Astrocyte (in vitro differentiated cells and primary cell): ENCODE results near the gene LNPK.

ENCODE experiments used
- EZH2 ChIP-seq: IDR thresholded peaks from 2 replicates; pipeline ENCODE4 v1.6.1; 2012; ENCODE audit warnings: mild to moderate bottlenecking, low read length, inconsistent platforms; ENCODE audit not compliant: insufficient read depth
- TF ChIP-seq, protein P1 (sequence below): IDR thresholded peaks from 2 replicates; pipeline ENCODE4 v1.5.1; 2011; ENCODE audit warnings: low read depth, mild to moderate bottlenecking, inconsistent platforms, low read length, moderate library complexity; ENCODE audit not compliant: insufficient read depth

DNA sequence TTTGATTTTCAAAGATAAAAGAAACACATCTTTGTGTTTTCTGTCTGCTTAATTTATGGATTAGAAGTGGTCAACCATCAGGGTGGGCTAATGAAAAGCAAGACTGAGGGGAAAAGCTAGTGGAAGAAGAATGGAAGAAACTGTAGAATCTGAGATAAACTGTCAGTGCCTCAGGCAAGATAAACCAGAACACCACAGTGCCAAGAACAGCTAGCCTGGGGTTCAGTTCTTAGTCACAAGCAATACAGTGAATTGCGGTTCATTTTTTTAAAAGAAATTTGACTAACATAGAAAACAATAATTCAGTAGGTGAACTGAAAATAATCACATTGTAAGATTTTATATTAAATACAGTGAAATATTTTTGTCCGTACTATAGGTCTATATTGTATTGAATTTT lies 22.0 kb upstream of the LNPK start:
- TF ChIP-seq, protein P1, sequence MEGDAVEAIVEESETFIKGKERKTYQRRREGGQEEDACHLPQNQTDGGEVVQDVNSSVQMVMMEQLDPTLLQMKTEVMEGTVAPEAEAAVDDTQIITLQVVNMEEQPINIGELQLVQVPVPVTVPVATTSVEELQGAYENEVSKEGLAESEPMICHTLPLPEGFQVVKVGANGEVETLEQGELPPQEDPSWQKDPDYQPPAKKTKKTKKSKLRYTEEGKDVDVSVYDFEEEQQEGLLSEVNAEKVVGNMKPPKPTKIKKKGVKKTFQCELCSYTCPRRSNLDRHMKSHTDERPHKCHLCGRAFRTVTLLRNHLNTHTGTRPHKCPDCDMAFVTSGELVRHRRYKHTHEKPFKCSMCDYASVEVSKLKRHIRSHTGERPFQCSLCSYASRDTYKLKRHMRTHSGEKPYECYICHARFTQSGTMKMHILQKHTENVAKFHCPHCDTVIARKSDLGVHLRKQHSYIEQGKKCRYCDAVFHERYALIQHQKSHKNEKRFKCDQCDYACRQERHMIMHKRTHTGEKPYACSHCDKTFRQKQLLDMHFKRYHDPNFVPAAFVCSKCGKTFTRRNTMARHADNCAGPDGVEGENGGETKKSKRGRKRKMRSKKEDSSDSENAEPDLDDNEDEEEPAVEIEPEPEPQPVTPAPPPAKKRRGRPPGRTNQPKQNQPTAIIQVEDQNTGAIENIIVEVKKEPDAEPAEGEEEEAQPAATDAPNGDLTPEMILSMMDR, result no peak
- TF ChIP-seq EZH2, result no peak
